Measurements from ENCODE around the gene CHD2. TPM values are rescaled to one million over a fixed set of nuclear protein-coding genes. Genes with fewer than 3 reads are reported as not detected.

CHD2 gene
- polyA plus RNA-seq, 2 of the 4 experiments (the other 2 are of a cell fraction) = 29.5 to 68.2 TPM

DNA sequence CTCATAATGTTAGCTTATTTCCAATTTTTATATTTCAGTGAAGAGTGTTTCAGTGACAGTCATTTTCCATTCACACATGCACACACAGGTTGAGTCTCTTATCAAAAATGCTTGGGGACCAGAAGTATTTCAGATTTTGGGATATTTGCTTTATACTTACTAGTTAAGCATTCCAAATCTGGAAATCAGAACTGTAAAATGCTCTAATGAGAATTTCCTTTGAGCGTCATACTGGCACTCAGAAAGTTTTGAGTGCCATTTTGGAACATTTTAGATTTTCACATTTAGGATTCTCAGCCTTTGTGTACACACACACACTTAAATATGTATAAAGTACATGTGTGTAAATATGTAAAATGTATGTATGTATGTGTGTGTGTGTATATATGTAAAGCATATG lies 71.0 kb downstream of the CHD2 start:
- POLR2A ChIA-PET = no interaction called here
- Histone ChIP-seq H3K4me3 (no peak overlapping the region), H3K9me3 (no peaks in the 10 kb centered on the region), H3K4me1 (no peaks in the 10 kb centered on the region), H3K27ac (no peak overlapping the region), H3K4me2 (no peak overlapping the region)
- TF ChIP-seq, protein P1, sequence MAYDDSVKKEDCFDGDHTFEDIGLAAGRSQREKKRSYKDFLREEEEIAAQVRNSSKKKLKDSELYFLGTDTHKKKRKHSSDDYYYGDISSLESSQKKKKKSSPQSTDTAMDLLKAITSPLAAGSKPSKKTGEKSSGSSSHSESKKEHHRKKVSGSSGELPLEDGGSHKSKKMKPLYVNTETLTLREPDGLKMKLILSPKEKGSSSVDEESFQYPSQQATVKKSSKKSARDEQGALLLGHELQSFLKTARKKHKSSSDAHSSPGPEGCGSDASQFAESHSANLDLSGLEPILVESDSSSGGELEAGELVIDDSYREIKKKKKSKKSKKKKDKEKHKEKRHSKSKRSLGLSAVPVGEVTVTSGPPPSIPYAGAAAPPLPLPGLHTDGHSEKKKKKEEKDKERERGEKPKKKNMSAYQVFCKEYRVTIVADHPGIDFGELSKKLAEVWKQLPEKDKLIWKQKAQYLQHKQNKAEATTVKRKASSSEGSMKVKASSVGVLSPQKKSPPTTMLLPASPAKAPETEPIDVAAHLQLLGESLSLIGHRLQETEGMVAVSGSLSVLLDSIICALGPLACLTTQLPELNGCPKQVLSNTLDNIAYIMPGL (CRISPR knock-in tag; IDR thresholded peaks at IDR 0.05; ENCODE audit: borderline replicate concordance) = no peak
- TF ChIP-seq TP53 (CRISPR knock-in tag; IDR thresholded peaks at IDR 0.05) (no peak), RAD21 (conservative IDR thresholded peaks at IDR 0.05 in 1 of 2, IDR thresholded peaks at IDR 0.05 in 1 of 2) (no peak), HOXA7 (CRISPR knock-in tag; IDR thresholded peaks at IDR 0.05) (no peak), RCOR1 (IDR thresholded peaks at IDR 0.05; ENCODE audit: low read depth, low read length) (no peak), FOXS1 (CRISPR knock-in tag; IDR thresholded peaks at IDR 0.05) (no peak), ZC3H11A (IDR thresholded peaks at IDR 0.05) (no peak), PHF8 (IDR thresholded peaks at IDR 0.05; ENCODE audit: borderline replicate concordance, low read depth) (no peak), NR3C1 (IDR thresholded peaks at IDR 0.05) (no peak), SREBF2 (IDR thresholded peaks at IDR 0.05) (no peak)
- TF ChIP-seq, protein P2, sequence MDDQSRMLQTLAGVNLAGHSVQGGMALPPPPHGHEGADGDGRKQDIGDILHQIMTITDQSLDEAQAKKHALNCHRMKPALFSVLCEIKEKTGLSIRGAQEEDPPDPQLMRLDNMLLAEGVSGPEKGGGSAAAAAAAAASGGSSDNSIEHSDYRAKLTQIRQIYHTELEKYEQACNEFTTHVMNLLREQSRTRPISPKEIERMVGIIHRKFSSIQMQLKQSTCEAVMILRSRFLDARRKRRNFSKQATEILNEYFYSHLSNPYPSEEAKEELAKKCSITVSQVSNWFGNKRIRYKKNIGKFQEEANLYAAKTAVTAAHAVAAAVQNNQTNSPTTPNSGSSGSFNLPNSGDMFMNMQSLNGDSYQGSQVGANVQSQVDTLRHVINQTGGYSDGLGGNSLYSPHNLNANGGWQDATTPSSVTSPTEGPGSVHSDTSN (IDR thresholded peaks at IDR 0.05) = no peak
- TF ChIP-seq, protein P3, sequence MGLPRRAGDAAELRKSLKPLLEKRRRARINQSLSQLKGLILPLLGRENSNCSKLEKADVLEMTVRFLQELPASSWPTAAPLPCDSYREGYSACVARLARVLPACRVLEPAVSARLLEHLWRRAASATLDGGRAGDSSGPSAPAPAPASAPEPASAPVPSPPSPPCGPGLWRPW (IDR thresholded peaks at IDR 0.05) = no peak
- ATAC-seq (no peak), FAIRE-seq (no peak), DNase-seq (ENCODE audit: low read depth in 1 of 2, low spot score in 1 of 2) (no peak)
- CTCF ChIA-PET = interaction anchor here (1.9 kb wide), 1 partner anchor 174 kb away, joined by 7 read pairs; no protein-coding TSS in a partner anchor
- 94% methylated on average over 1 of the region's 1 CpG for WGBS (ENCODE audit: missing lambda C conversion rate)

DNA sequence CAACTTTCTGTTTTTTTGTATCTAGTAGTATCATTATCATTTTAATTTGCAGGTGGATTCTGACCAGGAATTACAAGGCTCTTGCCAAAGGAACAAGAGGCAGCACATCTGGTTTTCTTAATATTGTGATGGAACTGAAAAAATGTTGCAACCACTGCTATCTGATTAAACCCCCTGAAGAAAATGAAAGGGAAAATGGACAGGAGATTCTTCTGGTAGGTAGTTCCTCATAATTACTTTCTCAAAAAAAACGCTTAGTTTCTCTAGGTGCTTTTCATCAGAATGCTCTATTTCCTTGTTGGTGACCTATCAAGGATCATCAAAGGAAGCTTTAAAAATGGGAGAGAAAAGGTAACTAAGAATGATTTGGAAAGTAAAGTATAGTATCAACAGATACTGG lies 71.6 kb downstream of the CHD2 start:
- Histone ChIP-seq H3K4me2 (no peak overlapping the region), H3K9me3 (no peaks in the 10 kb centered on the region), H3K4me1 (no peaks in the 10 kb centered on the region), H3K27ac (no peak overlapping the region), H3K4me3 (no peak overlapping the region)
- TF ChIP-seq EHF (CRISPR knock-in tag; IDR thresholded peaks at IDR 0.05) (no peak), NFE2L2 (conservative IDR thresholded peaks at IDR 0.05; ENCODE audit: low read length) (no peak), ZNF302 (CRISPR knock-in tag; IDR thresholded peaks at IDR 0.05) (no peak), HOXB13 (CRISPR knock-in tag; IDR thresholded peaks at IDR 0.05; ENCODE audit: low read depth) (no peak), EHMT2 (IDR thresholded peaks at IDR 0.05; ENCODE audit: low read depth) (no peak), RAD21 (conservative IDR thresholded peaks at IDR 0.05 in 1 of 2, IDR thresholded peaks at IDR 0.05 in 1 of 2) (no peak), NR3C1 (IDR thresholded peaks at IDR 0.05) (no peak), ZFP36 (IDR thresholded peaks at IDR 0.05; ENCODE audit: borderline replicate concordance, partially characterized antibody) (no peak), RNF2 (IDR thresholded peaks at IDR 0.05; ENCODE audit: borderline replicate concordance, low read depth) (no peak)
- FAIRE-seq (no peak), DNase-seq (ENCODE audit: low read depth in 1 of 2, low spot score in 1 of 2) (no peak), ATAC-seq (no peak)
- WGBS (ENCODE audit: missing lambda C conversion rate) = 92% methylated on average over 1 of the region's 1 CpG
- ChIA-PET POLR2A (no interaction called here), CTCF (interaction anchor here (0.7 kb wide), 2 partner anchors 14 to 25 kb away, joined by 3 read pairs; no protein-coding TSS in a partner anchor)

DNA sequence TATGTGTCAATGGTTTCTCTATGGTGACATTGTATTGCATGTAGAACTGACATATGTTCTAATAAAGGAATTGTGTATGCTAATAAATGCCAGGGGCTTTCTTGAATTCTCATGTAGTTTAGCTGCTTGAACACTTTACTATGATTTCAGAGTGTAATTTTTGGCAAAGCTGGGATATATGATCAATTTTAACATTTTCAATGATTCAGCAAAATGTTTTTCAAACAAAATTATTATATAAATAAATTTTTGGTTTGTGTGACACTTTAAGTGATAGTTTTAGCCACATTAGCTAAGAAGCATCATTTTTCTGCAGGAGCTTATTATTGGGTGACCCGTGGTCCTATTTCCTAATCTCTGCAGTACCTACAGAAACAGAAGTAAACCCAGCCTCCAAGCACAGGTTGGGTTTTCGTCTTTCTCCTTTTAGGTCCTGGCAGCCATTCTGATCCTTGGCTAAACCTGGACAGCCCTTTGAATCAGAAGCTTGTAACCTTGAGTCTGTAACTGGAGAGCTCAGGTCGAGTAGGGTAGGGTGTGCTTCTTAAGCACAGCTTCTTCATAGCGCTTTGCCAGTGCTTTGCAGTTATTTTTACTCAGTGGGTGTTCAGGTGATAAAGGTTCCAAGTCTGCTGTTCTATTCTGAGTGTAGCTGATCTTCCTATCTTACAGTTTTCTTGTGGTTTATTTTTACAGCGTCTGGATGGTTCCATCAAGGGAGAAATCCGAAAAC lies 74.2 kb downstream of the CHD2 start:
- no peak for FAIRE-seq
- no peak for DNase-seq (ENCODE audit: low read depth in 1 of 2, low spot score in 1 of 2)
- no peaks in the 10 kb centered on the region for H3K9me3 ChIP-seq
- WGBS (ENCODE audit: missing lambda C conversion rate) = 85% methylated on average over 6 of the region's 6 CpGs
- H3K4me1 ChIP-seq = no peaks in the 10 kb centered on the region
- POLR2A ChIA-PET = interaction anchor here (0.6 kb wide), 1 partner anchor 177 kb away, joined by 3 read pairs; no protein-coding TSS in a partner anchor
- no peak overlapping the region for H3K4me3 ChIP-seq
- ATAC-seq = peak in 1 of 2 experiments; percentile 12; a peak in 1 of 6 replicates
- H3K4me2 ChIP-seq = no peak overlapping the region
- 0 out of 6 replicates have a peak overlapping the region, but pooled peaks of 1 of the 2 experiments have one; percentile 2 for H3K27ac ChIP-seq
- TF ChIP-seq ZSCAN20 (CRISPR knock-in tag; IDR thresholded peaks at IDR 0.05) = no peak
- TF ChIP-seq MAFK (IDR thresholded peaks at IDR 0.05; ENCODE audit: partially characterized antibody) = peak; percentile 61
- no peak for TF ChIP-seq NR3C1 (IDR thresholded peaks at IDR 0.05)
- no peak for TF ChIP-seq HOXB13 (CRISPR knock-in tag; IDR thresholded peaks at IDR 0.05; ENCODE audit: low read depth)
- CTCF ChIA-PET = interaction anchor here (0.8 to 1.6 kb wide), 4 partner anchors 21 to 57 kb away, joined by 3 to 6 read pairs (median 4); no protein-coding TSS in a partner anchor

Measured in A549 (cell line).